AG04449 (cell line): ENCODE results near the gene NOL3.

Experiments
- CTCF ChIA-PET: fragments of 350-600 bp; formaldehyde crosslinking; extraction: SDS; loops from one replicate; lab custom pipeline; 2021; ENCODE audit warnings: antibody characterized with exemption; lab: Yijun Ruan, JAX
- POLR2A ChIA-PET: fragments of 400-600, 350-600 bp; formaldehyde crosslinking; extraction: SDS; loops from one replicate; lab custom pipeline; 2020; ENCODE audit warnings: antibody characterized with exemption, inconsistent platforms; lab: Yijun Ruan, JAX
- DNase-seq: peaks from one replicate; pipeline ENCODE4 v3.0.0-alpha.2; 2010; ENCODE audit warnings: low read depth, low spot score
- H3K4me3 ChIP-seq: 2 replicates; pipeline ENCODE4 v1.5.1; 2011; ENCODE audit warnings: low read depth, mild to moderate bottlenecking, control low read depth, low read length
- TF ChIP-seq, protein P1 (sequence below): IDR thresholded peaks from one replicate; pipeline ENCODE4 v1.5.1; 2011; ENCODE audit warnings: mild to moderate bottlenecking, moderate library complexity, low read length, control low read depth, inconsistent platforms; ENCODE audit not compliant: insufficient read depth; ENCODE audit errors: missing control alignments

The NOL3 gene

DNA sequence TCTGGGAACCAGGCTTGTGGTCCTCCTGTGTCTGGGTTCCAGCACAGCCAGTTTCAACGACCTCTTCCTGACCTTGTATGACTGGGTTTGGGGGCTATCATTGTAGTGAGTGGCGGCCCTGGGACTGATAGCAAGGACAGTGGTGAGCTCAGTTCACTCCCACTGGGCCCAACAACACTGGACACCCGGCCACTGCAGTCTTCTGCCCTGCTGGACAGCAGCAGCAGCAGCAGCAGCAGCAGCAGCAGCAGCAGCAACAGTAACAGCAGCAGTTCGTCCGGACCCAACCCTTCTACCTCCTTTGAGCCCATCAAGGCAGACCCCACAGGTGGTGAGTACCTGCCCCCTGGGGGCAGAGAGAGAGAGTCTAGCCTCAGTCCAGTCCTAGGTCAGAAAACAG lies 25.3 kb downstream of the NOL3 start:
- no peak for DNase-seq
- CTCF ChIA-PET: interaction anchor here (0.9 to 9.3 kb wide), 3 partner anchors 11 to 31 kb away, joined by 3 to 83 read pairs (median 10); partner anchors contain the start of gene TMEM208
- TF ChIP-seq, protein P1, sequence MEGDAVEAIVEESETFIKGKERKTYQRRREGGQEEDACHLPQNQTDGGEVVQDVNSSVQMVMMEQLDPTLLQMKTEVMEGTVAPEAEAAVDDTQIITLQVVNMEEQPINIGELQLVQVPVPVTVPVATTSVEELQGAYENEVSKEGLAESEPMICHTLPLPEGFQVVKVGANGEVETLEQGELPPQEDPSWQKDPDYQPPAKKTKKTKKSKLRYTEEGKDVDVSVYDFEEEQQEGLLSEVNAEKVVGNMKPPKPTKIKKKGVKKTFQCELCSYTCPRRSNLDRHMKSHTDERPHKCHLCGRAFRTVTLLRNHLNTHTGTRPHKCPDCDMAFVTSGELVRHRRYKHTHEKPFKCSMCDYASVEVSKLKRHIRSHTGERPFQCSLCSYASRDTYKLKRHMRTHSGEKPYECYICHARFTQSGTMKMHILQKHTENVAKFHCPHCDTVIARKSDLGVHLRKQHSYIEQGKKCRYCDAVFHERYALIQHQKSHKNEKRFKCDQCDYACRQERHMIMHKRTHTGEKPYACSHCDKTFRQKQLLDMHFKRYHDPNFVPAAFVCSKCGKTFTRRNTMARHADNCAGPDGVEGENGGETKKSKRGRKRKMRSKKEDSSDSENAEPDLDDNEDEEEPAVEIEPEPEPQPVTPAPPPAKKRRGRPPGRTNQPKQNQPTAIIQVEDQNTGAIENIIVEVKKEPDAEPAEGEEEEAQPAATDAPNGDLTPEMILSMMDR: no peak
- no peak overlapping the region for H3K4me3 ChIP-seq
- POLR2A ChIA-PET: no interaction called here

DNA sequence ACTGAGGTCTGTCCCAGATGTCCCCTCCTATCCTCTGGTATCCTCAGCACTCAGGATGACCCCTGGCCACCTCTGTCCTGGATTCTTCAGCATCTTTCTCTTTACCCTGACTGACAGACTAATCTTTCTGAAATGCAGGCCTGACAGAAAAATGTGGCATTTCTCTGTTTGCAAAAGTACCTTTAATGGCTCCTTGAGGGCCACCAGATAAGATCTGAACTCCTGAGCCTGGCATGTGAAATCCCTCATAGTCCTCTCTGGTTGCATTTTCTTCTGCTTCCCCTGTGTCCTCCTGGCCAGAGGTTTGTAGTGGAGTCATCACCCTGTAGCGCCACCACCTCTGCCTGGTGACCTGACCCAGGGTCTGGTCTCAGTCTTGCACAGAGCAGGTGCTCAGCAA lies 26.5 kb downstream of the NOL3 start:
- H3K4me3 ChIP-seq: no peak overlapping the region
- DNase-seq: no peak
- TF ChIP-seq, protein P1: no peak
- POLR2A ChIA-PET: interaction anchor here (0.9 to 1.8 kb wide), 2 partner anchors 11 to 21 kb away, joined by 3 to 7 read pairs; no protein-coding TSS in a partner anchor
- CTCF ChIA-PET: interaction anchor here (0.8 to 9.3 kb wide), 6 partner anchors 12 to 269 kb away, joined by 3 to 83 read pairs (median 6); partner anchors contain the start of gene TMEM208

DNA sequence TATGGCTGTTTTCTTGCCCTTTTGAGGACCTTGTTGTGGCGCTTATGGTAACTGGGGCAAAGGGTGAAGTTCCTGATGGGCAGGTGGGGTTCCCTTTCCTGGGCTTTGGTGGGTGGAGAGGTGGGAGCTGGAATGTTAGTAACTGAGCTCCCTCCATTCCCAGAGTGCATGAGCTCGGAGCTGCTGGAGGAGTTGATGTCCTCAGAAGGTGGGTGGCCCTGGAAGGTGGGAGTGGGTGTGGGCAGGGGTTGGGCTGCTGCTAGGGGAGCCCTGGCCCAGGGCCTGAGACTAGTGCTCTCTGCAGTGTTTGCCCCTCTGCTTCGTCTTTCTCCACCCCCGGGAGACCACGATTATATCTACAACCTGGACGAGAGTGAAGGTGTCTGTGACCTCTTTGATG lies 27.4 kb downstream of the NOL3 start:
- no peak for DNase-seq
- ChIA-PET POLR2A (interaction anchor here (0.7 to 1.8 kb wide), 6 partner anchors 10 to 47 kb away, joined by 3 to 7 read pairs (median 3); partner anchors contain the start of gene NOL3), CTCF (interaction anchor here (0.7 to 9.3 kb wide), 22 partner anchors 8 to 303 kb away, joined by 3 to 83 read pairs (median 4); partner anchors contain the start of genes EXOC3L1, SLC9A5 and TMEM208)
- TF ChIP-seq, protein P1: no peak
- H3K4me3 ChIP-seq: no peak overlapping the region

DNA sequence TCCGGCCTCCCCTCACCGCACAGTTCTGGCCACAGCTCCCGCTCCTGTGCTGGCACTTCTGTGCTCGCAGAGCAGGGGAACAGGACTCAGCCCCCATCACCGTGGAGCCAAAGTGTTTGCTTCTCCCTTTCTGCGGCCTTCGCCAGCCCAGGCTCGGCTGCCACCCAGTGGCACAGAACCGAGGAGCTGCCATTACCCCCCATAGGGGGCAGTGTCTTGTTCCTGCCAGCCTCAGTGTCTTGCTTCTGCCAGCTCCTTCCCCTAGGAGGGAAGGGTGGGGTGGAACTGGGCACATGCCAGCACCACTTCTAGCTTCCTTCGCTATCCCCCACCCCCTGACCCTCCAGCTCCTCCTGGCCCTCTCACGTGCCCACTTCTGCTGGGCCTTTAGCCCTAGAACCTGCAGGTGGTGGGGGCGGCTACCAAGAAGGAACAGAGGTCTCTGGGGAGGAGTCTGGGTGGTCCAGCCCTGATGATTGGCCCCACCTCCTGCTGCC lies 27.9 kb downstream of the NOL3 start:
- ChIA-PET POLR2A (interaction anchor here (0.9 to 1.8 kb wide), 4 partner anchors 9 to 46 kb away, joined by 3 to 7 read pairs (median 4); partner anchors contain the start of gene NOL3), CTCF (interaction anchor here (0.7 to 9.3 kb wide), 21 partner anchors 9 to 303 kb away, joined by 3 to 83 read pairs (median 3); partner anchors contain the start of genes EXOC3L1, SLC9A5 and TMEM208)
- TF ChIP-seq, protein P1: peak; percentile 77
- no peak for DNase-seq
- H3K4me3 ChIP-seq: no peak overlapping the region

DNA sequence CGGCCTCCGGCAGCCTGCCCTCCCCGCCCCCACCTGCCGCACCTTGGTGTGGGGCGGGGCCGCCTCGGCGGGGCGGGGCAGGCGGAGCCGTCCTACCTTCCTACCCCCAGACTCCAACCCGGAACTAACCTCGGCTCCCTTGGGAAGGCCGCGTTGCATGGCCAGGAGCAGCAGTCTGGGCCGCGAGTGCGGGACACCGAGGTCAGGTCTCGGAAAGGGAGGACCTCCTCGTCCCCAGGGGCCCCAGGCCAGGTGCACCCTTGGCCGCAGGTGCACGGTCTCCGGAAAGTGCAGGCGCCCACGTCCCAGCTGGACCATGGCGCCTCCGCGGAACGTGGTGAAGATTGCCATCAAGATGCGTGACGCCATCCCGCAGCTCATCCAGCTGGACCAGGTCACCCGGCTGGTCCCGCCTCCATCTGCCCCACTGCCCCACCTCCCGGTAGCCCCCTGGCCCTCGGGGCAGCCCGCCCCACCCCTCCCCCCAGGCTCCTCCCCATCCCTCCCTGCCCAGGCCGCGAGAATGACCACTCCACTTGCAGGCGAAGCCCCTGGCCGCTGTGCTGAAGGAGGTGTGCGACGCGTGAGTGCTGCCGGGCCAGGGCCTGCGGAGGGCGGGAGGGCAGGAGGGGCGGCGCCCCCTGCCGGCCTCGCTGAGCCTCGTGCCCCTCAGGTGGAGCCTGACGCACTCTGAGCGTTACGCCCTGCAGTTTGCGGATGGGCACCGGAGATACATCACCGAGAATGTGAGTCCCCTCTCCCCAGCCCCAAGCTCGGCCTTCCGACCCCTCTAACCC lies 28.9 kb downstream of the NOL3 start, which contains the start of gene ELMO3:
ELMO3 (plus strand) TSS at position 121 of the 797 bp plus-strand sequence; CDS start at position 317, 196 bp downstream.
- TF ChIP-seq, protein P1: peak; percentile 51
- POLR2A ChIA-PET: interaction anchor here (0.6 to 1.3 kb wide), 2 partner anchors 9 to 45 kb away, joined by 3 read pairs; no protein-coding TSS in a partner anchor
- no peak for DNase-seq
- no peak within 1 kb of the TSS for H3K4me3 ChIP-seq
- CTCF ChIA-PET: interaction anchor here (1.5 to 9.3 kb wide), 5 partner anchors 12 to 43 kb away, joined by 3 to 83 read pairs (median 4); no protein-coding TSS in a partner anchor
